Myometrial cell (primary cell): ENCODE data around the gene RFC5. TPM values are rescaled to one million over a fixed set of nuclear protein-coding genes. Genes with fewer than 3 reads are reported as not detected.

Experiments
- total RNA-seq: library from RNA; depleted of rRNA; stranded (reverse); fragments of >200 nt; gene quantifications from 2 replicates; pipeline ENCODE4 v1.2.3, GENCODE V29; 2015

RFC5 gene
- total RNA-seq, result 25.7 and 33.3 TPM in 2 replicates

GRCh38 chr12:118016424-118017264 is at the start of gene RFC5:
TSS of gene RFC5 (plus strand) at chr12:118016703. CDS start at chr12:118016828, 125 bp downstream.

GRCh38 chr12:117968826-117969659 is 47.5 kb upstream of the RFC5 start, which contains the start of gene KSR2:
TSS of gene KSR2 (minus strand) at chr12:117968990. CDS start at chr12:117968255, 735 bp downstream.

GRCh38 chr12:118061011-118061872 is 44.7 kb downstream of the RFC5 start, which contains the start of gene WSB2:
TSS of gene WSB2 (minus strand) at chr12:118061179. CDS start at chr12:118061048, 131 bp downstream.

Other genes with a start within 250 kb of the RFC5 start
- gene KSR2, start 47.7 kb upstream of the RFC5 start, total RNA-seq, result not detected in 2 replicates
- gene WSB2, start 44.5 kb downstream of the RFC5 start, total RNA-seq, result 113 and 115 TPM in 2 replicates
- gene VSIG10, start 87.3 kb downstream of the RFC5 start, total RNA-seq, result 8.6 and 12.4 TPM in 2 replicates
- 251 and 292 TPM in 2 replicates for gene PEBP1, start 119.4 kb downstream of the RFC5 start, total RNA-seq